Embryonic facial prominence (tissue), 1 donor: ENCODE measurements around the gene DCAF4.
"Not testable (repeated sequence)": the region's sequence is repeated elsewhere in the genome, so short reads cannot be mapped to it uniquely, and the experiment has no call there.

ENCODE experiments used
- DNase-seq: peaks from one replicate; pipeline ENCODE4 v3.0.0-alpha.2; 2016; ENCODE audit errors: extremely low spot score

DCAF4 gene

GRCh38 chr14:72970824-72971434, 44.7 kb downstream of the DCAF4 start:
- DNase-seq = no peak

GRCh38 chr14:72974661-72975060, 48.4 kb downstream of the DCAF4 start:
- DNase-seq = no peak

- no peak for DNase-seq
Measured at GRCh38 chr14:72975770-72976169, 49.5 kb downstream of the DCAF4 start.

GRCh38 chr14:72978856-72979255, 52.6 kb downstream of the DCAF4 start:
- no peak for DNase-seq

GRCh38 chr14:72980863-72981262, 54.6 kb downstream of the DCAF4 start:
- no peak for DNase-seq

DNA sequence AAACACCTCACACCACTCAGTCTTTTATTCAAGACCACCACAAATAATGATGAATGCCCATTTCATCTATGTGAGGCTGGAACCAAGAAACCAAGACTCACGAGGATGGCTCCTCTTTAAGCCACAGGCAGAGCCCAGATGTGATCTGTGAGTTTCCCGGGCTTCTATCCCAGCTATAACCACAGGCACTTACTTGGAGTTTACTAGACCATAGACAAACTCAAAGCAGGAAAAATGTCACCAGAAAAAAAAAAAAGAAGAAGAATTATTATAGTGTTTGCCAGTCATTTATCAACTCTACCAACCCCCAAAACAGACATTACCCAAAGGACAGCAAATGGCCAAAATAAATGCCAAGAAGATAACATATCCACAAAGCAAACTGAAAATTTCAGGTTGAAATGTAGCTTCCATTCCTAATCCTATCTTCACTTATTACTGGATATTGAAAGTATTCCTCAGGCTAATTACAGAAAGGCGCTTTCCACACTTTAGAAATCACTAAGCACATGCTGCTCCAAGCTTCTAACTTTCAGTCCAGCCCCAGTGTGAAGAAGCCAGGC, 56.0 kb downstream of the DCAF4 start:
- no peak for DNase-seq

DNA sequence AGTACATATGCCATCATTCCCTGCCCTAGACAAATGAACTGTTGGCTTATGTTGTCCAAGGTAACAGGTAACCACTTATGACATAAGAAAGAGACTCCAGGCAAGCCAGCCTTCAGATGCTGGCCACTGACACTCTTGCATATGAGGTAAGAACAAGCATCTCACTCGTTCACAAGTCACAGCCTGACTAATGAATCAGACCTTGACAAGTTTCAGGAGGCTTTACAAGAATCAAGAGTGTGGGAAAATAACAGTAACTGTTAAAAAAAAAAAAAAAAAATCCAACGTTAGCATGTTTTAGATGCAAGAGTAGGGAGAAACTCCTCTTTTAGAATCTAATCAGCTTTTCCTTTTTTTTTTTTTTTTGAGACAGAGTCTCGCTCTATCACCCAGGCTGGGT, 60.0 kb downstream of the DCAF4 start:
- no peak for DNase-seq

DNA sequence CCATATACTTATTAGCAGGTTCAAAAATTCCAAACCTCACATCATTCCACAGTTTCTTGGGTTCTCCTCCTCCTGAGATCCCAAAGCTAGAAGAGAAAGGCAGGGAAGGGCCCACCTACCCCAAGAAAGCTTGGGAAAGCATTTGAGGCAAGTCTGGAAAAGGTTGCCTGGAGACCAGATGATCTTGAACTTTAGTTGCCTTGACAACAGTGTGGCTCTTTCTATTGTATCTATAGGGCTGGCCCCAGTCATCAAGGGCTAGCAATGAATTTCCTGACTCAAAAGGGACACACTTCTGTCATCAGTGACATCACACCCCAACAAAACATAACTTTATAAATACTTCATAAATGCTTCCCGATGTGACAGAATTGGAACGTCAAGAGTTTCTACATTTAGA, 60.6 kb downstream of the DCAF4 start:
- no peak for DNase-seq

- DNase-seq = no peak
Measured at GRCh38 chr14:72990171-72990570, 63.9 kb downstream of the DCAF4 start.

- DNase-seq = no peak
Measured at GRCh38 chr14:72996916-72997315, 70.7 kb downstream of the DCAF4 start.

- DNase-seq = no peak
Measured at GRCh38 chr14:72998252-72998903, 72.1 kb downstream of the DCAF4 start.

GRCh38 chr14:72999316-72999715, 73.1 kb downstream of the DCAF4 start:
- DNase-seq = no peak

- no peak for DNase-seq
Measured at GRCh38 chr14:73000073-73000472, 73.8 kb downstream of the DCAF4 start.

GRCh38 chr14:73003681-73004080, 77.4 kb downstream of the DCAF4 start:
- DNase-seq = no peak

DNA sequence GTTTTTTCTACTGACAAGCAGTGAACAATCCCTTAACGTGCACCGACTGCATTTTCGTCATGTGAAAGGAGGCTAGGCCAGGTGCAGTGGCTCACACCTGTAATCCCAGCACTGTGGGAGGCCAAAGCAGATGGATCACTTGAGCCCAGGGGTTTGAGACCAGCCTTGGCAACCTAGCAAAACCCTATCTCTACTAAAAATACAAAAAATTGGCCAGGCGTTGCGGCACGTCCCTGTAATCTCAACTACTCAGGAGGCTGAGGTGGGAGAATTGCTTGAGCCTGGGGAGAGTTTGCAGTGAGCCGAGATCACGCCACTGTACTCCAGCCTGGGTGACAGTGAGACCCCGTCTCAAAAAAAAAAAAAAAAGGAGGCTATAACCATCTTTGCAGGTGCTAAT, 78.4 kb downstream of the DCAF4 start:
- DNase-seq = not testable (repeated sequence)

DNA sequence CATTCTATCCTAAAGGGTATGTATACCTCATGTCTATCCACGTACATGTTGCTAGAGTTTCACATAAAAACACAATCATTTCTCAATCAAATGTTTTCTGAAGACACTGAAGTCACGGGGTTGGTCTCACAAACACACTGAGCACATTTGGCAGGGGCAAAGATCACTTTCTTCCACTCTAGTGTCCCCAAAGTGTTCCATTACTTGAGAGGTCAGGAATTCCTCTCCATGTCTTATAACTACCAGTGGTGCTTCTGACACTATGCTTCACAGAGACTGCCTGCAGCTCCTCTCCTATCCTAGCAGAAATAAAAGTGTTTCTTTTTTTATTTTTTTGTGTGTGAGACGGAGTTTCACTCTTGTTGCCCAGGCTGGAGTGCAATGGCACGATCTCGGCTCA, 81.6 kb downstream of the DCAF4 start:
- DNase-seq = no peak

DNA sequence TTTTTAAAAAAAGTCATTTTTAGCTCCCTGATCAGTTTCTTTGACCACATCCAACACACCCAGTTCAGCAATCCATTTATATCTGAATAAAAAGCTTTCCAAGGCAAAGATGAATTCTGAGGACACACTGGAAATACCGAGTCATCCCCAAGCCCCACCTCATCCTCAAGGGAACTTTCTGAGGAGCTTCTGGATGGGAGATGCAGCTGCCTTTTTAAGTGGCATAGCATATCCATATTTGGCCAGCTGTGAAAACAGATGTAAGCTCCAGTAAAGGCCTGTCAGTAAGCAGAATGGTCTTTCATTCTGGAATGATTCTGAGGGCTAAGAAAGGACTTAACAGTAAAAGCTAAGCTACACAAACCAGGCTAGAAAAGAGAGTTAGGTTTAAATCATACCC, 82.2 kb downstream of the DCAF4 start:
- no peak for DNase-seq
